Measurements from ENCODE around the gene GCN1.

GRCh38 chr12:120224304-120225199 is 30.0 kb upstream of the GCN1 start:
- no peak for TF ChIP-seq CTCF (IDR thresholded peaks at IDR 0.05)
- TF ChIP-seq POLR2A (IDR thresholded peaks at IDR 0.05), result peak; percentile 21
- no peak for TF ChIP-seq POLR2AphosphoS5 (IDR thresholded peaks at IDR 0.05)

Measured in prostate gland (tissue), 2 donors.